Measurements from ENCODE around the gene NR6A1.

NR6A1 gene

GRCh38 chr9:124480621-124480981, 290.5 kb downstream of the NR6A1 start:
- TF ChIP-seq, protein P1, sequence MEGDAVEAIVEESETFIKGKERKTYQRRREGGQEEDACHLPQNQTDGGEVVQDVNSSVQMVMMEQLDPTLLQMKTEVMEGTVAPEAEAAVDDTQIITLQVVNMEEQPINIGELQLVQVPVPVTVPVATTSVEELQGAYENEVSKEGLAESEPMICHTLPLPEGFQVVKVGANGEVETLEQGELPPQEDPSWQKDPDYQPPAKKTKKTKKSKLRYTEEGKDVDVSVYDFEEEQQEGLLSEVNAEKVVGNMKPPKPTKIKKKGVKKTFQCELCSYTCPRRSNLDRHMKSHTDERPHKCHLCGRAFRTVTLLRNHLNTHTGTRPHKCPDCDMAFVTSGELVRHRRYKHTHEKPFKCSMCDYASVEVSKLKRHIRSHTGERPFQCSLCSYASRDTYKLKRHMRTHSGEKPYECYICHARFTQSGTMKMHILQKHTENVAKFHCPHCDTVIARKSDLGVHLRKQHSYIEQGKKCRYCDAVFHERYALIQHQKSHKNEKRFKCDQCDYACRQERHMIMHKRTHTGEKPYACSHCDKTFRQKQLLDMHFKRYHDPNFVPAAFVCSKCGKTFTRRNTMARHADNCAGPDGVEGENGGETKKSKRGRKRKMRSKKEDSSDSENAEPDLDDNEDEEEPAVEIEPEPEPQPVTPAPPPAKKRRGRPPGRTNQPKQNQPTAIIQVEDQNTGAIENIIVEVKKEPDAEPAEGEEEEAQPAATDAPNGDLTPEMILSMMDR (IDR thresholded peaks at IDR 0.05; ENCODE audit: low read depth, low read length, missing control alignments): peak; percentile 47
- in situ Hi-C loops (cut with HindIII; ENCODE audit: low sequenced_read_pairs): loop anchor here (5.0 kb wide), 1 partner anchor 57 kb away; no protein-coding TSS in a partner anchor
- DNase-seq (ENCODE audit: low read depth): no peak
- no peak overlapping the region for H3K4me3 ChIP-seq (ENCODE audit: low read depth, low read length)

GRCh38 chr9:124479947-124480620, 291.0 kb downstream of the NR6A1 start:
- no peak for DNase-seq (ENCODE audit: low read depth)
- TF ChIP-seq, protein P1 (IDR thresholded peaks at IDR 0.05; ENCODE audit: low read depth, low read length, missing control alignments): no peak
- no peak overlapping the region for H3K4me3 ChIP-seq (ENCODE audit: low read depth, low read length)
- in situ Hi-C loops (cut with HindIII; ENCODE audit: low sequenced_read_pairs): loop anchor here (5.0 kb wide), 1 partner anchor 57 kb away; no protein-coding TSS in a partner anchor

GRCh38 chr9:124479371-124479770, 291.7 kb downstream of the NR6A1 start:
- no peak for DNase-seq (ENCODE audit: low read depth)
- TF ChIP-seq, protein P1 (IDR thresholded peaks at IDR 0.05; ENCODE audit: low read depth, low read length, missing control alignments): no peak
- in situ Hi-C loops (cut with HindIII; ENCODE audit: low sequenced_read_pairs): no loop called here
- H3K4me3 ChIP-seq (ENCODE audit: low read depth, low read length): no peak overlapping the region

DNA sequence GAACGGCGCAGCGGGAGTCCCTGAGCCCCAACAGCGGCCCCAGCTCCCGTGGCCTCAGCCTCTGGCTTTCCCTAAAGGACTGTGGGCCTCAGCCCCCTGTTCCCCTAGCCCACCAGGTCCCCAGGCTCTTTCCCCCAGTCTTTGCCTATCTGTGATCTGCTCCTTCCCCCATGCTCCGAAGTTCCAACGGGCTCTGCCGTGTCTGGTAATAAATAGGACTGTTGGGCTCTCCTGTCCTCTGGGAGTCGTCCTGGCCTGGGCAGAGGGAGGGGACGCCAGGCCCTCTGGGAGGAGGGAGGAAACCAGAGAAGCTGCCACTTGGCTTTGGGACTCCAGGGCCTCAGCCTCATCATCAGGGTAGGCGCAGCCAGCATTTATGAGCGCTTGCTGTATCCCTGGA, 292.8 kb downstream of the NR6A1 start:
- TF ChIP-seq, protein P1 (IDR thresholded peaks at IDR 0.05; ENCODE audit: low read depth, low read length, missing control alignments): no peak
- in situ Hi-C loops (cut with HindIII; ENCODE audit: low sequenced_read_pairs): no loop called here

GRCh38 chr9:124477648-124478285, 293.3 kb downstream of the NR6A1 start:
- H3K4me3 ChIP-seq (ENCODE audit: low read depth, low read length): no peak overlapping the region
- in situ Hi-C loops (cut with HindIII; ENCODE audit: low sequenced_read_pairs): no loop called here
- TF ChIP-seq, protein P1 (IDR thresholded peaks at IDR 0.05; ENCODE audit: low read depth, low read length, missing control alignments): no peak
- no peak for DNase-seq (ENCODE audit: low read depth)

More for the DNA sequence above, 292.8 kb downstream of the NR6A1 start:
- no peak for DNase-seq (ENCODE audit: low read depth)
- H3K4me3 ChIP-seq (ENCODE audit: low read depth, low read length): no peak overlapping the region

GRCh38 chr9:124477211-124477647, 293.9 kb downstream of the NR6A1 start:
- H3K4me3 ChIP-seq (ENCODE audit: low read depth, low read length): no peak overlapping the region
- no peak for DNase-seq (ENCODE audit: low read depth)
- TF ChIP-seq, protein P1 (IDR thresholded peaks at IDR 0.05; ENCODE audit: low read depth, low read length, missing control alignments): no peak
- in situ Hi-C loops (cut with HindIII; ENCODE audit: low sequenced_read_pairs): no loop called here

Data from astrocyte of the cerebellum (primary cell).